Esophagus (tissue), 2 donors: ENCODE data around the gene C11orf42. TPM values are rescaled to one million over a fixed set of nuclear protein-coding genes. Genes with fewer than 3 reads are reported as not detected.

Experiments used
- H3K27ac ChIP-seq, 2 donors: one replicate each; pipeline ENCODE4 v1.5.1; 2013; ENCODE audit warnings: low read depth in 2 of 2, mild to moderate bottlenecking in 2 of 2, inconsistent platforms in 1 of 2, low read length in 1 of 2, moderate library complexity in 1 of 2
- H3K27me3 ChIP-seq, 2 donors: one replicate each; pipeline ENCODE4 v1.6.1; 2013; ENCODE audit warnings: low read length in 2 of 2, control low read depth in 1 of 2, mild to moderate bottlenecking in 1 of 2; ENCODE audit not compliant: insufficient read depth in 2 of 2, control insufficient read depth in 1 of 2
- H3K36me3 ChIP-seq, 2 donors: one replicate each; pipeline ENCODE4 v1.6.1; 2013; ENCODE audit warnings: low read length in 1 of 2; ENCODE audit not compliant: control insufficient read depth in 2 of 2, insufficient read depth in 2 of 2
- H3K4me1 ChIP-seq, 2 donors: one replicate each; pipeline ENCODE4 v1.6.1; 2013; ENCODE audit warnings: low read length in 1 of 2; ENCODE audit not compliant: control insufficient read depth in 2 of 2, insufficient read depth in 2 of 2
- H3K4me3 ChIP-seq, 2 donors: one replicate each; pipeline ENCODE4 v1.5.1; 2013; ENCODE audit warnings: low read length in 2 of 2, mild to moderate bottlenecking in 2 of 2, low read depth in 1 of 2, moderate library complexity in 1 of 2
- H3K9me3 ChIP-seq, 2 donors: one replicate each; pipeline ENCODE4 v1.6.1; 2013; ENCODE audit warnings: mild to moderate bottlenecking in 2 of 2, low read depth in 1 of 2, low read length in 1 of 2, moderate library complexity in 1 of 2; ENCODE audit not compliant: control insufficient read depth in 2 of 2, insufficient read depth in 1 of 2
- WGBS, 2 donors: extraction: QIAGEN DNeasy Blood & Tissue Kit; methylation state at CpG; one replicate each; pipeline ENCODE4 v1.1.7; 2013; 5-methylcytosine and 5-hydroxymethylcytosine counted together
- polyA plus RNA-seq, 2 donors: library from polyadenylated mRNA; stranded (reverse); fragments of 200-250 nt; gene quantifications; one replicate each; pipeline ENCODE4 v1.2.3, GENCODE V29; 2013
- donor health status: healthy with polysubstance abuse.
- donor health status: Bipolar disorder and iron deficiency.

Gene C11orf42
- polyA plus RNA-seq, 2 donors, result not detected

DNA sequence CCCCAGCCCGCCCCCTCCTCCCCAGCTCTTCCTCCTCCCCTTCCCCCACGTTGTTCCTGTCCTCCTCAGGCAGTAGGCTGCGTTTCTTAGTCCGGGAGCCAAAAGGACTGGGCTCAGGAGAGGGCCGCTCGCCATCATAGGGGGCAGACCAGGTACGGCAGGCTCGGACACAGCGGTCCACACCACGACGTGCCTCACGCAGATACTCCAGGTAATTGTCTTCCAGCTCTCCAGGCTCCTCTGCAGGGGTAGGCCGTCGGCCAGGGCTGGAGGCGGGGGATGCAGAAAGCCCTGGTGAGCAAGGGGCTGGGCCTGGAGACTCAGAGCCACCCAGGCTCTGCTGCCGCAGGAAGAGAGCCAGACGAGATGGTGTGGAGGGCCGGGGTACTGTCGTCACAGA is 12.4 kb downstream of the C11orf42 start:
- Histone ChIP-seq H3K27me3 (no peaks in the 10 kb centered on the region), H3K36me3 (peaks cover 20 to 30% of the 10 kb centered on the region in 2 donors)
- 91 to 93% methylated on average over 19 of the region's 19 CpGs for WGBS, 2 donors

DNA sequence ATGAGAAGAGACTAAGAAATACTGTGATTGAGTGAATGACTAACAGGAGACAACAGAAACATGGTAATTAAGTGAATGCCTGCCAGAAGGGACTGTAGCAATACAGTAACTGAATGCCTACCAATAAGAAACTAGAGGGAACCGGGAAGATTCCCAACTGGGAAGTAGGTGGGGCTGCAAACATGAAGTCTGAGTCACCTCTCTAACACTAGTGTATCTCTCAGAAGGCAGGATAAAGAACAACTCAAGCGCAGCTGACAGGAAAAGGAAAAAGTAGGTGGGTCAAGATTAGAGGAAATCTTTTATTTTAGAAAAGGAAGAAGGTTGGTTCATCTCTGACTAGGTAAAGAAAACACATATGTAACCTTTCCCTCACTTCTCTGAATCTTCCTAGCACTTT is 14.0 kb downstream of the C11orf42 start:
- Histone ChIP-seq H3K4me3 (no peak overlapping the region), H3K27me3 (no peaks in the 10 kb centered on the region), H3K36me3 (peaks cover 30 to 39% of the 10 kb centered on the region in 2 donors), H3K27ac (peak overlapping the region; percentile 6 to 79), H3K4me1 (no peaks in the 10 kb centered on the region), H3K9me3 (no peaks in the 10 kb centered on the region)
- 25 to 46% methylated on average over 2 of the region's 2 CpGs for WGBS, 2 donors

More for the DNA sequence above, 12.4 kb downstream of the C11orf42 start:
- no peak overlapping the region for H3K4me3 ChIP-seq
- H3K4me1 ChIP-seq, result no peaks in the 10 kb centered on the region
- no peak overlapping the region for H3K27ac ChIP-seq
- no peaks in the 10 kb centered on the region for H3K9me3 ChIP-seq

DNA sequence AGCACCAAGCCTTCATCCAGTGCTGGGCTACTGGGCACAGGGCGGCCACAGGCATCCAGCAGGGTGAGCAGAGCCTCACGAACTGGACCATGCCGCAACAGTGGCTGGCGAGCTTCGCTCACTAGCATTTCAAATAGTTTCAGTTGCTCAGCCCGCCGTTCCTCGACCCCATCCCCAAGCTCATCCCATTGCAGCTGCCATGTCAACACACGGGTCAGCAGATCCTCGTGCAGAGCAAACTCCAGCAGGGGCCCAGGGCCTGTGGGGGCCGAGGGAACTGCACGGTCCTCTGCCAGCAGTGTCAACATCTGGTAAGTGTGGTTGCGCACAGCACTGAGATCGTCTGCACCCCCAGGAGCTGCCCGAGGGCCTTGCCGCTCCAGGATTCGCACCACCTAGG is 18.5 kb downstream of the C11orf42 start:
- Histone ChIP-seq H3K4me1 (no peaks in the 10 kb centered on the region), H3K36me3 (peaks cover 21% of the 10 kb centered on the region in 2 donors), H3K27ac (no peak overlapping the region), H3K4me3 (no peak overlapping the region), H3K9me3 (no peaks in the 10 kb centered on the region), H3K27me3 (no peaks in the 10 kb centered on the region)
- 95 to 96% methylated on average over 17 of the region's 17 CpGs for WGBS, 2 donors

DNA sequence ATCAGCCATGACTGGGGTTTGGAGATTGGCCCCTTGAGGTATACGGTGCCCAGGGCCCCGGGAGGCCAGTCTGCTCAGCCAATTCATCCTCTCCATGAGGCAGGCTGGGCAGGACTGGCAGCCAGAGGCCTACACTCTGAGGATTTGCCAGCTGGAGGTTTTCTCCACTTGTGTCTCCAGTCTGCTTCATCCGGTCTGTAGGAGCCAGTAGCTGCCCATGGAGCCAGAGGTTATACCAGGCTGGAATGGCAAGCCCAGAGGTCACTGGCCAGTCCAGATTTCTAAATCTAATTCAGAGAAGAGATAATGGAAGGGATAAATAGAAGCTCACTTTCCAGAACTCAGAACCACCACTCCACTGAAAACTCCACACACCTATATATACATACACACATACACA is 19.1 kb downstream of the C11orf42 start:
- H3K4me1 ChIP-seq, result no peaks in the 10 kb centered on the region
- H3K27me3 ChIP-seq, result no peaks in the 10 kb centered on the region
- WGBS, 2 donors, result 91 to 96% methylated on average over 3 of the region's 3 CpGs
- no peak overlapping the region for H3K27ac ChIP-seq
- H3K4me3 ChIP-seq, result no peak overlapping the region
- H3K36me3 ChIP-seq, result peaks cover 21% of the 10 kb centered on the region in 2 donors
- H3K9me3 ChIP-seq, result no peaks in the 10 kb centered on the region

GRCh38 chr11:6225024-6225423 is 19.7 kb downstream of the C11orf42 start:
- H3K4me3 ChIP-seq, result no peak overlapping the region
- no peak overlapping the region for H3K27ac ChIP-seq
- H3K4me1 ChIP-seq, result no peaks in the 10 kb centered on the region
- 62 to 64% methylated on average over 1 of the region's 1 CpG for WGBS, 2 donors
- H3K9me3 ChIP-seq, result no peaks in the 10 kb centered on the region
- no peaks in the 10 kb centered on the region for H3K27me3 ChIP-seq
- peaks cover 21 to 23% of the 10 kb centered on the region in 2 donors for H3K36me3 ChIP-seq

DNA sequence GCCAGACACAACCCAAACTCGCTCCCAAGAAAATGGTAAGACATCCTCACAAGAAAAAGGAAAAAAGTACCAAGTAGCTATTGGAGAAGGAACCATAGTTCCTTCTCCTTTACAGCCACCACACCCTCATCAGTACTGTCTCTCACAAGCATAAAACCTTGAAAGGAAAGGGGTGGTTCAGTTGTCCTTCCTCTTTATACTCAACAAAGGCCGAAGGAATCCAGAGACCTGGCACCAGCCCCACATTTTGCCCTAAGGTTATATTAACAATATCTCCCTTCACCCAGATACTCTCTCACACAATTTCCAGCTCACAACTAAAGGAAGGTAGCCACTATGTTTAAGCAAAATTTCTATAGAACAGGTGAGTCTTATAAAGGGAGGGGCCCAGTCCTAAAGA is 20.5 kb downstream of the C11orf42 start:
- Histone ChIP-seq H3K9me3 (no peaks in the 10 kb centered on the region), H3K27ac (no peak overlapping the region), H3K36me3 (peaks cover 21 to 23% of the 10 kb centered on the region in 2 donors), H3K27me3 (no peaks in the 10 kb centered on the region), H3K4me1 (no peaks in the 10 kb centered on the region), H3K4me3 (no peak overlapping the region)
- WGBS, 2 donors, result 57 to 60% methylated on average over 2 of the region's 2 CpGs

DNA sequence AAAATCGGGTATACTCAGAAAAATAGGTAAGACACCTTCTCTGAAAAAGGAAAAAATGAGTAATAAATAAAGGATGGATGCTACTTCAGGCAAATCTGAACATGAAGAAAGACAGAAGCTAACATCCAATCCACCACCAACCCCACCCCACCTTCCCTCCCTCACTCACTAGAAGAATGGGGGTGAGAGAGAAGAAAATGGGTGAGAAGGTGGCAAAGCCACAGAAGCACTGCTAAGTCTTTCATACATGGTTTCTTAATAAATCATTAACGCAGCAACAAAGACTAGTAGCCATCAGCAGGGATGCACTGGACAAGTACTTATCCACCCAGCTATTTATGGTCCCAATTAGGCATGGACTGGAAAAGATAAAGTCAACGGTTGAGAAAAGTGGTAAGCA is 23.2 kb downstream of the C11orf42 start:
- no peaks in the 10 kb centered on the region for H3K4me1 ChIP-seq
- H3K9me3 ChIP-seq, result no peaks in the 10 kb centered on the region
- no peak overlapping the region for H3K27ac ChIP-seq
- no peaks in the 10 kb centered on the region for H3K27me3 ChIP-seq
- 61 to 67% methylated on average over 3 of the region's 3 CpGs for WGBS, 2 donors
- peaks cover 8 to 11% of the 10 kb centered on the region in 2 donors for H3K36me3 ChIP-seq
- no peak overlapping the region for H3K4me3 ChIP-seq

DNA sequence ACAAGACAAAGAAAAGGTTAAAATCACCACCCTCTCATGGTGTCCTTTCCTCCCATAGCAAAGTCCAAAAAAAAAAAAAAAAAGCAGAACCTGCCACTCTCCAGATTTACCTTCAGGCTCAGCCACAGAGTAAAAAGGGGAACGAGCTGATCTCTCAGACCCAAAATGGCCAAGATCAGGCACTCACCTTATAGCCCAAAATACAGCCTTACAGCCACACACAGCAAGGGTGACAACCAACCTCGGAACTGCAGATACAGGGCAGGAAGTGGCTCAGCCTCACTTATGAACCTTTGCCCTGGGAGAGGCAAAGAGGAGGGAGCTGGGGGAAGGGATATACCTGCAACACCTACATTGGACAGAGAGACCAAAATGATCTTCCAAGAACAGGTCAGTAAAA is 24.6 kb downstream of the C11orf42 start:
- H3K36me3 ChIP-seq, result peaks cover 0 to 2% of the 10 kb centered on the region in 2 donors
- 48 to 54% methylated on average over 2 of the region's 2 CpGs for WGBS, 2 donors
- H3K27me3 ChIP-seq, result no peaks in the 10 kb centered on the region
- H3K9me3 ChIP-seq, result no peaks in the 10 kb centered on the region
- no peak overlapping the region for H3K4me3 ChIP-seq
- H3K4me1 ChIP-seq, result no peaks in the 10 kb centered on the region
- H3K27ac ChIP-seq, result no peak overlapping the region

- H3K9me3 ChIP-seq, result no peaks in the 10 kb centered on the region
- H3K36me3 ChIP-seq, result peaks cover 0 to 2% of the 10 kb centered on the region in 2 donors
- no peak overlapping the region for H3K4me3 ChIP-seq
- H3K27ac ChIP-seq, result no peak overlapping the region
- no peaks in the 10 kb centered on the region for H3K27me3 ChIP-seq
- H3K4me1 ChIP-seq, result no peaks in the 10 kb centered on the region
Measured at GRCh38 chr11:6232899-6233298, 27.5 kb downstream of the C11orf42 start.

GRCh38 chr11:6233984-6234386 is 28.6 kb downstream of the C11orf42 start:
- peaks cover 0 to 2% of the 10 kb centered on the region in 2 donors for H3K36me3 ChIP-seq
- H3K27ac ChIP-seq, result peak overlapping the region; percentile 83 to 95
- 1 to 2% methylated on average over 10 of the region's 10 CpGs for WGBS, 2 donors
- no peaks in the 10 kb centered on the region for H3K27me3 ChIP-seq
- no peaks in the 10 kb centered on the region for H3K4me1 ChIP-seq
- H3K4me3 ChIP-seq, result peak overlapping the region; percentile 87 to 88
- H3K9me3 ChIP-seq, result no peaks in the 10 kb centered on the region
